DMS79 treated with DMSO at 0.1 percent for 48 hours (cell line): ENCODE measurements around the gene ALG14.
"Not testable (repeated sequence)": the region's sequence is repeated elsewhere in the genome, so short reads cannot be mapped to it uniquely, and the experiment has no call there.

Source experiments
- DNase-seq: peaks from one replicate; lab custom pipeline; 2025; lab: John Stamatoyannopoulos, UW

ALG14 gene

DNA sequence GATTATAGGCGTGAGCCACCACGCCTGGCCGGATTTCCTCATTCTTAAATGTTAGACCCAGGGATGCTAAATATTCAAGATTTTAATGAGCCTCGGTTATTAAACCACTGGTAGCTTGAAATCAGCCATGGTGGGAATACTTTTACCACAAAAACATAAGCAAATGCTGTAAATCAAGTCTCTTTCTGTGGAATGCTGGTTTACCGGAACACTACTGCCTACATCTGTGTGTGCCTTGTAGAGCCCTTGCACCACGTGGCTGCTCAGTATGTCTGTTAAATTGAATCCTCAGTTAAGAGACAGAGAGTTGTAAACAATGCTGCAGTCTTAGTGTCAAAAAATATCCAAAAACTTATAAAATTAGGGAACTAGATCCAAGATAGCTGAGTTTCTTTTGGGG is 119.0 kb downstream of the ALG14 start:
- DNase-seq, result no peak

DNA sequence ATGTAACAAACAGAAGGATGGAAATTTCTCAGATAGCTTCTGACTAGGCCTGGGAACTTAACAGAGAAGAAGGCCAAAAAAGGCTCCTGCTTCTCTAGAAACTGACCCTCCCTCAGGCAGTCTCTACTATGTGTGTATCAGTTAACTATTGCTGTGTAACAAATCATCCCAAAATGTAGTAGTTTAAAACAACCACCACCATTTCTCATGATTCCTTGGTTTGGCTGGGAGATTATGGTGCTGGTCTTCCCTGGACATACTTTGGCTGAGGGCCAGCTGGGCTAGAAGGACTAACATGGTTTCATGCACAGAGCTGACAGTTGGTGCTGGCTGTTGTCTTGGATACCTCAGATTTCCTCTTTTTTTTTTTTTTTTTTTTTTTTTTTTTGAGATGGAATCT is 119.6 kb downstream of the ALG14 start:
- DNase-seq, result no peak

DNA sequence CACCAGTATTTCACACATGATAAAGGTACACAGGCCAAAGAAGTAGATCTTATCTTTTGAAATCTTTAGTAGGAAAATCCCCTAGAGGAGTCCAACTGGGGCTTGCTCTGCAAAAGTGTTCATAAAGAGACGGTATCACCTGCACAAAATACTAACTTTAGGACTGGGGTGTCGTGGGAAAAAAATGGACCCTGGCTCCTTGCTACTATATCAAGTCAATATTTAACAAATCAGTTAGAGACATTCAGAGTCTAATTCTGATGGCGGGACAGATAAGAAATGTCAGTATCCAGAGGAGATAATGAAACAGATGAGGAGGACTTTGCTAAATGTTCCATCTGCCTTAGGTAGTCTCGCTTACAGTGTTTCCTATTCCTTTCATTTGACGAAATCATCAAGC is 120.2 kb downstream of the ALG14 start:
- DNase-seq, result no peak

DNA sequence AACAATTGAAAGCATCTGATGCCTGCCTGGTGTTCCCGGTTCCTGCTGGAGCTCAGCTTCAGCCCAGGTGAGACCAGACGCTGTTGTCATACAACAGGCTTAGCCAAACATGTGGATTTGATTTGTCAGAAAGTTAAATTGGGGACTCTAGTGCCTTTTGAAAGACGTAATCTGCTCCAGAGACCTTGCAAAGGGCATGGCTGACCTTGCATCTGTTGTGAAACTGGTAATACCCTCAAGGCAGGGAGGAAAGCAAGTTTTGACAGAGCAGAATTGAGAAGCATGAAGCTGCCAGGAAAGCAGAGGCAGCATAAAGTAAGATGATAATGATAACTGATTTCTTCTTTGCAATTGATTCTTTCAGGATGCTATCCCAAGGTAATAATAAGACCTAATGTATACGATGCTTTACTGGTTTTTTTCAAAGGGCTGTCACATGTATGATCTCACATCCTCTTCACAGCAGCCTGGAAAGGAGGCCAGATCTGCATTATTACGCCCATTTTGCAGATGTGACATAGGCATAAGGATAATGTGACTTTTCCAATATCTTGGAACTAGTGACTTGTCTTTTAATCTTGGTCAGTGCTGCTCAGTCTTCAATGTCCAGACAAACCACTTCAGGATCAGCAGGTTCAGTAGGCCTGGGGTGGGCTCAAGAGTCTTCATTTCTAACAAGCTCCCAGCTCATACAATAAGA is 121.1 kb downstream of the ALG14 start:
- no peak for DNase-seq

DNA sequence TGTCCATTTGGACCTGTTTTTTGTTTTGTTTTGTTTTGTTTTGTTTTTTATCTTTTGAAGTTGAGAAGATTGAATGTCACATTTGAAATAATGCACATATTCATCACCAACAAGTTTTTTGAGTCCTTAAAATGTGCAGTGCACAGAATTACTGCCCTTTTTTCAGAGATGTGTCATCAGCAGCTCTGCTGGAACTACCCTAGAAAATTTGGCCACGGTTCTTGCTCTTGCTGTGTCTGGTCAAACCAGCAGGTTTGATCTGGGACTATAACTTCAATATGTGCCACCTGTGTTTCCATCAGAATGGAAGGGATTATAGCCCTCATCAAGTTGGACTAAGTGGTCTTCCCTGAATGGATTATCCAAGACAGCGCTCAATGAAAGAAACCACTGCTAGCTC is 121.7 kb downstream of the ALG14 start:
- no peak for DNase-seq

DNA sequence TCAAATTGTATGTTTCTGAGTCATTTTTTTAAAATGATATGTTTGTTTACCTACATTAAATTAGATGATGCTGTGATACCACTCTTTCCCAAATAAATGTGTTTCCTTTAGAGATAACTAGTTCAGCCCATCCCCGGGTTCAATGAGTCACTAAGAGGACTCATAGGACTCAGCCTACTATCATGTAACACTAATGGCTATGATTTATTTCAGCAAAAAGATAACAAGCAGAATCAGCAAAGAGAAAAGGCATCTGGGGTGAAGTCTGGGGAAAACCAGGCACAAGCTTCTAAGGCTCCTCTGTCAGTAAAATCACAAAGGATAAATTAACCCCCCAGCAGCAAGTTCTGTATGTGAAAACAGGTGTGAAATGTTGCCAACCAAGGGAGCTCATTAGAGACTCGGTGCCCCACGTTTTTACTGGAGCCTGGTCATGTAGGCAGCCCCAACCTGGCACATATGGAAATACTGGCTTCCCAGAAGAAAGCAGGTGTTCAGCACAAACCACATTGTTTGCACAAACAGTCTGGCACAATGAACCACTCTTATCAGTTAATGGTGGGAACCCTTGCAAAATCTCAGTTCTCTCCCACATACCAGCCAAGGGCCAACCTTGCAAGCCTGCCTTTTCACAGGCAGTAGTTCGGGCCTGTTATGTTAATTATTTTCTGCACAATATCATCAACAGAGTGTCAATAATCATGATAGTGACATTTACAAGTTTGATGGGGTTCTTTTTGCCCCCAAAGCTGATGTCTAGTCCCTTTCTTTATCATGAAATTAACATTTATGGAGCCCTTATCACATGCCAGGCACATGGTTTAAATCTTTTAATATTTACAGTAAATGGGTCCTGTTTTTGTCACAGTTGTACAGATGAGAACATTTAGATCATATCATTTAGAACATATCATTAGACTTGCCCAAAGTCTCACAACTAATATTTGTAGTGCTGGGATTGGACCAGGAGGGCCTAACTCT is 122.8 kb downstream of the ALG14 start:
- DNase-seq, result peak; percentile 66

DNA sequence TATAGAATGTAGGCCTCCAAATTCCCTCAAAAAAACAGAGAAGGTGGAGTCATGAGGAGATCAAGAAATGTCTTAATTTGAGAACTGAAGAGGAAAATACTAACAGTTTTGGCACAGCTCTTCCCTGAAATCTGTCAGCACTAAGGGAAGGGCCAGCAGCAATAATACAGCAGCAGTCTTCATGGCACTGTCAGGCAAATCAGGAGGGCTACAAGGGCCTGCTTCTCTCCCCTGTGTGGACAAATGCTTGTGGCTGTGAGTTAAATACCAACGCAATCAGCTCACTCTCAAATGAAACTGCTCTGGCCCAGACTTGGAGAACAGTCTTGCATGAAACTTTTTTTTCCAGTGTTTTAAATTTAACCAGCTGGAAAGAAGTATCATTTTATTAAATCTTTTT is 125.3 kb downstream of the ALG14 start:
- no peak for DNase-seq

DNA sequence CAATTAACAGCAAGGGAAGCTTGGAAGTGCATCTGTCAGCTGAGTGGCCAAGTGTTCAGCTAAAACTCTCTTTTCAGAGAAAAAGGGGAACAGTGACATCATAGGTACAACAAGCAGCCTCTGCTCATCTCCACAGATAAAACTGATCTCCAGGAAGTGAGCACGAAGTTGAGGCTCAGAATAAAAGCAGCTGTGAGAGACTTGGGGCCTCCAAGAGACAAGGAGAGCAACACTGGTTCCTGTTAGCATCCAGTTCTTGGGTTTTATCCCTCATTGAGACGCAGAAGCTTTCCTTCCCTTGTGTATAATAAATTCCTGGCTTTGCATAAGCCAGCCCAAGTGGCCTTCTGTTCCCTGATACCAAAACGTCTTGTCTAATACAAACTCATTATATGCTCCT is 125.9 kb downstream of the ALG14 start:
- no peak for DNase-seq

DNA sequence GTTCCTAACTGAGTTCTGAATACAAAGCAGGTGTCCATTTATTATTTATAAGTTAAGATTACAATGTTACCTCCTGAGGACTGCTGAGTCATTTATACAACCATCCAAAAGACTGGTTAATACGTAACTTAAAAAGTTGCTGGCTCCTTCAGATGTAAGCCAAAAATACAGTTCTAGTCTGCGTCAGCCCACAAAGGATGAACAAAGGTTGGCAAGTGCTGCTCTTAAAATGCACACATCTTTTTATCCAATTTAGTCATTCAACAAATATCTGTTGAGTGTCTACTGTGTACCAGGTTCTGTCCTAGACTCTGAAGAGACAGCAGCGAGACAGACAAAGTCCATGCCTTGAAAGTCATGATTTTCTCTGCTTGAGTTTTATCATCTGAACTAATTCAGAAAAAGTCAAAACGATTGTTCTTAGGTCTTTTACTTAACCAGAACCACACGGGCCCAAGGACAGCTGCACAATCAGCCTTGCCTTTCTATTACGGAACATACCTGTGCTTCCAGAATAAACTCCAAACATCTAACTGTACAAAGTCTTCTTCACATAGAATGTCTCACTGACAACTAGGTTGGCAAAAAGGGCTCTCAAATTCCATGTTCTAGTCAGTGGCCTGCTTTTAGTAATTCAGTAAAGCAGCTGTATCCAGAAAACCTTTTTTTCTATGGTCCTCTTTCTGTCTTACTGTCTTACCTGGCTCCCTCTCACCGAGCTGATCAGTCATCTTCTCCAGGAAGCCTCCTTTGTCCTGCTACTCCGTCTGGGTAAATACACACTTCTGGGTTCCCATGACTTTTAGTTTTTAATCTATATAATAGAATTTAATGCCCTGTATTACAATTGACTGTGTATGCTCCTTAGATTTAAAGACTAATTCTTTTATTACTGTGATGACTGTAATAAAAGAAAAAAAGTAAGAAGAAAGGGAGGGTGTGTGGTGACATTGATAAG is 130.3 kb downstream of the ALG14 start:
- DNase-seq, result no peak

DNA sequence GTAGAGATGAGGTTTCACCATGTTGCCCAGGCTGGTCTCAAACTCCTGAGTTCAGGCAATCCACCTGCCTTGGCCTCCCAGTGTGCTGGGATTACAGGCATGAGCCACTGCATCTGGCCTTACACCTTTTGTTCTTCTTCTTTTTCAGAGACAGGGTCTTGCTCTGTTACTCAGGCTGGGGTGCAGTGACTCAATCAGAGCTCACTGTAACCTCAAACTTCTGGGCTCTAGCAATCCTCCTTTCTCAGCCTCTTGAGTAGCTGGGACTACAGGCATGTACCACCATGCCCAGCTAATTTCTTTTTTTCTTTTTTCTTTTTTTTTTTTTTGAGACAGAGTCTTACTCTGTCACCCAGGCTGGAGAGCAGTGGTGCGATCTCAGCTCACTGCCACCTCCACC is 131.3 kb downstream of the ALG14 start:
- DNase-seq, result not testable (repeated sequence)

DNA sequence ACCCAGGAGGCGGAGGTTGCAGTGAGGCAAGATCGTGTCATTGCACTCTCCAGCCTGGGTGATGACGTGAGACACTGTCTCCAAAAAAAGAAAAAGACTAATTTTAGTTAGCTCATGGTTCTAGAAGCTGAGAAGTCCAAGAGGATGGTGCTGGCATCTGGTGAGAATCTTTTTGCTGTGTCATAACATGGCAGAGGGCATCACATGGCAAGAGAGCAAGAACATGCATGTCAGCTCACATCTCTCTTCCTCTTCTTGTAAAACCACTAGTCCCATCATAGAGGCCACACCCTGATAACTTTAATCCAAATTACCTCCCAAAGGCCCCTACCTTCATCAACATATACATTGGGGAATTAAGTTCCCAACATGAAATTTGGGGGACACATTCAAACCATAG is 132.0 kb downstream of the ALG14 start:
- no peak for DNase-seq

DNA sequence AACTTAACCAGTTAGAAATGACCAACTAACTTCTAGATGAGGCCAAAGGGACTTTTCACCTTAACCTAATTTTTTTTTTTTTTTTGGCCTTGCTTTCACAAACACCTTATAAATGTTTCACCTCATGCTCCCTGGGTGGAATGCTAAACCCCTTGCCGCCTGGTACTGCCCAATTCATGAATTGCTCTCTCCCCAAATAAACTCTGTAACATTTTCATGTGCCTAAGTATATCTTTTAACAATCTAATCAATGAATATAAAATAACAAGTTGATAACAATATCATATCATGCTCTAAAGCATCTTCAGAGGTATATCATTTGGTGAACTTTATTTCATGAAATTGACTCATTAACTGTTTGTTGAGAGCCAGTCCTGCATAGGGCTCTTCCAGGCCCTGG is 134.9 kb downstream of the ALG14 start:
- DNase-seq, result no peak

DNA sequence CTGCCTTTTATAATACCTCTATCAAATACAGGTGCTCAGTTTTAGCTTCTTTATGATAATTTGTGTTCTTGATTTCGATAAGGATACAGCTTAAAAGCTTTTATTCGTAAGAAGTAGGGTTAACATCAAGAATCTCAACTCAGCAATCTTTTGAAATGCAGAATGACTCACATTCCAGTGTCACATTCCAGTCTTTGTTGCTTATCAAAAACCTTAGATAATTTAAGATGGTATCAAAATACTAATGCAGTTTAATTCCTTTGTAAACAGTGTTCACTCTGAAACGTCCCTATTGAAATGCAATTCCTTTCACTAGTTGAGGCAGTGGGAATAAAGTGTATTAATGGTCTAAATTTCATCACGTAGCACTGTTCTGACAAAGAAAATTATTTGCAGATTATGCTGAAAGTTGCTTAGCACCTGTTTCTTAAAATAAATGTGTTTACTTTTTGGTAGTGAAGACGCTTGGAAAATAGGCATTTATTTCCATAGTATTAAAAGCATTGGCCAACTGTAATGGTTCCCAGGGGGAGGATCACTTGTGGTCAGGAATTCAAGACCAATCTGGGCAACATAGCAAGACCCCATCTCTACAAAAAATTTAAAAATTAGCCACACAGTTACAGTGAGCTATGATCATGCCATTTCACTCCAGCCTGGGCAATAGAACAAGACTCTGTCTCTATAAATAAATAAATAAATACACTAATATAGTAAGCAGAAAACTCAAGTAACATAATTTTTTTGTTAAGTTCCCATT is 135.7 kb downstream of the ALG14 start:
- DNase-seq, result no peak

DNA sequence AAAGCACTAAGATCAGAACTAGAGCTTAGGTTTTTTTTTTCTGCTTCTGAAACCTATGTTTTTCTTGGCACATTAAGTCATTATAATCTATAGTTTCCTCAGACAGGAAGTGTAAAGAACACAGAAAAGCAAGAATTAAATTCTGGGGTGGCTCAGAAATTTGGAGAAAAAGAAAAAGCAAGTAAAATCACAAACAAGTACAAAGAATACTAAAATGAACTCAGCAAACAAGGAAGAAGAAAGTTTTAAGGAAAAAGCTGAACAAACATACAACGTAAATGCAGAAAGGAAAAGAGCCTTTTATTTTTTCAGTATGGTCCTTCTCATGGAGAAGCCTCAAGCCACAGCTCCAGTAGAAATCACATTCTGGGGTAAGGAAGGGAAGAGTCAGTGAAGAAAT is 137.3 kb downstream of the ALG14 start:
- no peak for DNase-seq

DNA sequence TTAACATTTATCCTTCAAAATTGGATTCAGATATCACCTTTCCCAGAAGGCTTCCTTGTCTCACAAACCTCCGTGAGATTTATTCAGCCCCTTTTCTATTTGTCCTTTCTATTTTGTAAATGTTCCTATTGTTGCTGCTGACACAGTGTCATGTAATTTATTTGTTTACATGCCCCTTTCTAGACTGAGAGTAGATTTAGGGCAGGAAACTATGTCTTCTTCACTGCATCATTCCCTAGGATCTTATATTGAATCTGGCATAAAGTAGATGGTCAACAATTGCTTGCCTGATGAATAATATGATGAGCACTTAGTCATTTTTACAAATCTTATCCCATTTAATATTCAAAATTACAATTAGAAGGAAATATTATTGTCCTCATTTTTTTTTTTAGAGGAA is 137.7 kb downstream of the ALG14 start:
- no peak for DNase-seq

DNA sequence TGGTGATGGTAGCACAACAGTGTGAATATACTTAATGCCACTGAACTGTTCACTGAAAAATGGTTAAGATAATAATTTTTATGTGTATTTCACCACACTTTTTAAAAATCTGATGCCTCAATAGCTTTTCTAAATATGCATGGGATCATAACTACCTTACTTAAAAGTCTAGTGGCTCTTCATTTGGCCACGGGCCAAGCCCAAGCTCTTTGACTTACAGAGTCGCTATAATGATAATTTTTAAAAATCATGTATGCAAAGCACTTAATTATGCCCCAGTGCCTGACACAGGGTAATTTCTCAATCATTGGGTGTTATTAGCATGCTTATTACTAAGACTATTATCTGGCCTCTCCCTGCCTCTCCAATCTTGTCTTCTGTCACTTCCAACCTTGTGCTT is 138.2 kb downstream of the ALG14 start:
- no peak for DNase-seq

DNA sequence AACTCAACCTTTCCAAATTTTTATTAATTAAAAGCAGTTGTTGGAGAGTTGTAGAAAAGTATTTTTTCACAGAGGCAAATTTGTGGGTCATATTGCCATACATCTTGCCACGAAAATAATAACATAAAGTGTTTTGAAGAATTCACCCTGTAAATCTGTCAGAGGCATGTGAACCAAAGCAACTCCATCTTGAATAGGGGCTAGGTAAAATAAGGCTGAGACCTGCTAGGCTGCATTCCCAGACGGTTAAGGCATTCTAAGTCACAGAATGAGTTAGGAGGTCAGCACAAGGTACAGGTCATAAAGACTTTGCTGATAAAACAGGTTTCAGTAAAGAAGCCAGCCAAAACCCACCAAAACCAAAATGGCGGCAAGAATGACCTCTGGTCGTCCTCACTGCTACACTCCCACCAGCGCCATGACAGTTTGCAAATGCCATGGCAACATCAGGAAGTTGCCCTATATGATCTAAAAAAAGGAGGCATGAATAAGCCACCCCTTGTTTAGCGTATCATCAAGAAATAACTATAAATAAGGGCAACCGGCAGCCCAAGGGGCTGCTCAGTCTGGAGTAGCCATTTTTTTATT is 141.4 kb downstream of the ALG14 start:
- DNase-seq, result no peak

DNA sequence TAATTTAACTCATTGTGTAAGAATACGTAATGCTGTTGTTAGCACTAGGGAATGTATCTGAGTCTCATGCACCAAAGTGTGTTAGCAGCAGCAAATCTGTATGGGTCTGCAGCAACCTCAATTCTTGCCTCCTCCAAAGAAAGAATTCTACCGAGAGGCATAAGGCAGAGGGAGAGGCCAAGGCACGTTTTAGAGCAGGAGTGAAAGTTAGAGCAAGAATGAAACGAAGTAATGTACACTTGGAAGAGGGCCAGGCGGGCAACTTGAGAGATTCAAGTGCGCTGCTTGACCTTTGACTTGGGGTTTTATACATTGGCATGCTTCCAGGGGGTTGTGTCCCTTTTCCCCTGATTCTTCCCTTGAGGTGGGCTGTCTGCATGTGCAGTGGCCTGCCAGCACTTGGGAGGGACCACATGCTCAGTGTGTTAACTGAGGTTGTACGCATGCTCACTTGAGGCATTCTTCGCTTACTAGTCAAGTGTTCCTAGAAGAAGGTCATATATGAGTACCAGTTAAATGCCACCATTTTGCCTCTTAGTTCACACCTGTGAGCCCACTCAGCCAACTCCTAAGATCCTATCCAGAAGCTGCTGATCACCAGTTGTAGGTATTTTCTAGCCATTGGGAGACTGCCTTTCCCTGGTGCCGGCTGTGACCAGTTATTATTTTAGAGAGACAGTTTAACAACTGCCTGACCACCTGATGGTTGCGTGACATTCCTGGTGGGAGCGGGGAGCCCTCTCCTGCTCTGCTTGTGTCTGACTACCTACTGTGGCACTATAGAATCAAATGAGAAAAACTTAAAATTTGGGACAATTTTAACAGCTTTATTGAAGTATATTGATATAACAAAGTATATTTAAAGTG is 143.2 kb downstream of the ALG14 start:
- no peak for DNase-seq

DNA sequence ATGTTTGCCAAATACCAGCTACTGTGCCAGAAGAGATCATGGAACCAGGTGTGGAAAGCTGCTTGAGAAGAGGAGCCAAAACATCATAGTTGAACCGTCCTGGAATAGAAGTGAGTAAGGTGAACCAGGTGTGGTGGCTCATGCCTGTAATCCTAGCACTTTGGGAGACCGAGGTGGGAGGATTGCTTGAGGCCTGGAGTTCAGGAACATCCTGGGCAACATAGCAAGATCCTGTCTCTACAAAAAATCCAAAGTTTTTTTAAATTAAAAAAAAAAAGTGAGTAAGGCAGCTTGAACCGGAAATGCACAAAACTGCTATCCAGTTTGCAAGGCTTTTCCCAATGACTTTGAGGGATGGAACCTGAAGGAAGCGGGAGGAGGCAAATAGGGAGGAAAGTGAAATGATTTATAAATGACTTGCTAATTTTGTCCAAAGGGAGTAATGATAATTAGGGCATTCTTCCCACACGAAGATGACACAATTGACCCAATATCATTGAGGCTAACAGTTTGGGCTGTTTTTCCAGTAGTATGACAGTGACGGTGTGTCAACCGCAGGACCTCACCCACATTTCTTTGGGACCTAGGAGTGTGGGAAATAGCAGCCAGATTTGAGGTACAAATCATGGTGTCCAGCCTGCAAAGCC is 144.3 kb downstream of the ALG14 start:
- no peak for DNase-seq
